22Rv1 (cell line): Measurements from ENCODE around the gene SBSN.

Experiments
- CTCF ChIP-seq: fragments of 450-650 bp; IDR thresholded peaks from 2 replicates; pipeline ENCODE4 v1.5.1; 2017; ENCODE audit warnings: mild to moderate bottlenecking
- ZFX ChIP-seq: fragments of 450-650 bp; IDR thresholded peaks from 2 replicates; pipeline ENCODE4 v1.6.1; 2017; ENCODE audit warnings: antibody characterized with exemption, borderline replicate concordance

- no peak for TF ChIP-seq CTCF
- no peak for TF ChIP-seq ZFX
These were observed 5.8 kb upstream of the SBSN start for GRCh38 chr19:35533822-35534392.
